NAMALWA (cell line): ENCODE measurements around the gene VGLL3.
"Not testable (repeated sequence)": the region's sequence is repeated elsewhere in the genome, so short reads cannot be mapped to it uniquely, and the experiment has no call there.

Experiments used
- DNase-seq: peaks from one replicate; pipeline ENCODE4 v3.0.0-alpha.2; 2015; ENCODE audit warnings: low spot score

VGLL3 gene

DNA sequence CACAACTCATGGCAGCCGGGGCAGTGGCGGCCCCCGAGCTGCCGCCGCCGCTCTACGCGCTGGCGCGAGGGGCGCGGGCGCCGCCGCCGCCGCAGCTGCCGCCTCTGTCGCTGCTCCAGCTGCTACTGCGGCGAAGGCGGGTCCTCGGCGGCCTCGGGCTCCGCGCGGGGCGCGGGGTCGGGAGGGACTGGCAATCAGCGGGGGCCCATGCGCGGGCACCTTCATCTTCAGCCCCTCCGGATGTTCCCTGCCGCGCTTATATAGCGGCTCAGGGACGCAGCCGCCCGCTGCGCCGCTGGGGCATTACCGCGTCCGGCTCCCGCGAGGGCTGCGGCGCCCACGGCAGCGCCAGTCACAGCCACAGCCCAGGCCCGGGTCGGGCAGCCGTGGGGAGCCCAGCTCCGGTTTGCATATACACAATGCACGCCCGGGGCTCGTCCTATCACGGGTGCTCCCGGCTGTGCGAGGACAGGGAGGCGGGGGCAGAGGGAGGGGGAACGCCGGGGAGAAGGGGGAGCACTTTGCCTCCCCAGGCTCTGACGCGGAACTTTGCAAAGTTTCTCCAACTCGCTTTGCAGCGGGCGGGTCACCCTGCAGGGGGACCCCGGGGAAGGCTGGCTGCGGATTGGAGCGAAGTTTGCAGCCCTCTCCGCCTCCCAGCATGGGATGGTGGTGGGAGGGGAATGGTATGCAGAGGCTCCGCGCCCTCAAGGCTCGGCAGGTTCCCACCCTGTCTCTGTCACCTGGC is at the start of gene VGLL3:
TSS of gene VGLL3 (minus strand) at position 416 of the 748 bp plus-strand sequence. CDS start at position 10, 406 bp downstream.
- DNase-seq: no peak

DNA sequence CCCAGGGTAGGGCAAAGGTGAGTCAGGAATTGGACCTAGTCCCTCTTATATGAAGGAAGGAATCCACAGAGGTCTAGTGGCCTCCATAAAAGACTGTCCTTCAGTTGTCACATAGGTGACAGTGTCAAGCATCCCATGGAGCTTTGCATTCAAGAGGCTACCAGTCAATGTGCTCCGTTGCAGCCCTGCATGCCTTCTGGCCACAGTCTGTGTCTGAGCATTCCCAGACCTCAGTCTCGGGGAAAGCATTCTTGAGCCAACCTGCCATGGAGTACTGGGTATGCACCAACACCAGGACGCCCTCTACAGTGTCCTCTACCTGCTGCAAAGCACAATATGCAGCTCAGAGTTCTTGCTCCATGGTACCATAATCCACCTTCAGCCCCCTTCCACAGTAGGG is 46.7 kb upstream of the VGLL3 start:
- DNase-seq: no peak

DNA sequence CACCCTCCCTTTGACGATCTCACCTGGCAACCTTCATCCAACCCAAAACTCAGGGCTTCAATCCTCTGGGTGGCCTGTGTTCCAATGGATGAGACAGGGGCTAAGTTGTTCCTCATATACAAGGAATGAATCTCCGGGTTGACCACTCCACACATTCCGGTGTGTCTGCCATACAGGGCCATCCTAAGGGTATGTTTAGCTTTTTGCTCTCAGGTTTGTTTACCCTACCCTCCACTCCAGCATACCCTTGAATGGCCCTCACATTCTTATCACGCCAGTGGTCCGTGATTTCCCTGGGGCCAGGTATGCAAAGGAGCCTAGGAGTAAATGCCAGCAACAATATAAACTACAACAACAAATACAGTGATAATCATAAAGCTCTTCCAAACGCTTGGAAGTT is 45.7 kb upstream of the VGLL3 start:
- no peak for DNase-seq

GRCh38 chr3:87035339-87035738 is 44.4 kb upstream of the VGLL3 start:
- no peak for DNase-seq

GRCh38 chr3:87033205-87033604 is 42.3 kb upstream of the VGLL3 start:
- DNase-seq: no peak

DNA sequence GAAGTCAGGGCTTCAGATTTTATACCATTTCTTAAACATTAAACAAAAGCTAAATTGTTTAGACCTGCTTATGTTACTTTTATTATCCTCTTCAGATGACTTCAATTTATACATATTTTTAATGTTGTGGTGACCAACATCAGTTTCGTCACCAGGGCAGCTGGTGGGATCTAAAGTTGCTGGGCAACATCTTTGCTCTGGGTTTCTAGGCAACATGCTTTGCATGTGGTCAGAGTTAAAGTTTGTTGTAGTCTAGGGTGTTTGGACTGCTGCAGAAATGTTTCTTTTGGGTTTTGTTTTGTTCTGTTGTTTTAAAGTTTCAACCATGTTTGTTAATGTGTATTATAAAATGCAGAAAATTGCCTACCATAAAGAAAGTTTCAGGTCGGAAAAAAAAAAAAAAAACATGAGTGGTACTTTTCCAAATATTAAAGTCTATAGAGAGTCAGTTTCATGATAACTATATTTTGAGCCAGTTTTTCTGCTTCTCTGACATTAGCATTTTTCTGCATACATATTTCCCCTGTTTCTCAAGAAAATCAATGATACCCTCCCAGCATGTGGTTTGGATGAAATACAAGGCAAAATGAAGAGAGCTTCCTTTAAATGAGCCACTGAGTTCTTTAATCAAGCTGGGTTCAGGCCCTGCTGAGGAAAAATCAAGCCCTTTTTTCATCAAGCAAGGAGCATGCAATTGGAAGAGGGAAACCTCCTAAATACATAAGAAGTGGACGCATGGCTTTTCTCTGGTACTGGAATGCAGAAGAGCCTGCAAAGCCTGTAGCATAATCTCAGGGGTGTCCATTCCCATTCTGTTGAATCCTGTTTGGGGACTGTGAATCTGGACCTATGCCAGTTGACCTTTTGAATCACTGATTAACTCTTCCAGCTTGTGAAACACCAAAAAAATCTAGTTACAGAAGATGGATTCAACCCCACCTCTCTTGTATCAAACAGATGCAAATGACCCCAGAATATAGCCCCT is 35.0 kb upstream of the VGLL3 start:
- no peak for DNase-seq

GRCh38 chr3:87017370-87017769 is 26.4 kb upstream of the VGLL3 start:
- DNase-seq: not testable (repeated sequence)

- DNase-seq: no peak
Observed at GRCh38 chr3:87009271-87009670, 18.3 kb upstream of the VGLL3 start.

DNA sequence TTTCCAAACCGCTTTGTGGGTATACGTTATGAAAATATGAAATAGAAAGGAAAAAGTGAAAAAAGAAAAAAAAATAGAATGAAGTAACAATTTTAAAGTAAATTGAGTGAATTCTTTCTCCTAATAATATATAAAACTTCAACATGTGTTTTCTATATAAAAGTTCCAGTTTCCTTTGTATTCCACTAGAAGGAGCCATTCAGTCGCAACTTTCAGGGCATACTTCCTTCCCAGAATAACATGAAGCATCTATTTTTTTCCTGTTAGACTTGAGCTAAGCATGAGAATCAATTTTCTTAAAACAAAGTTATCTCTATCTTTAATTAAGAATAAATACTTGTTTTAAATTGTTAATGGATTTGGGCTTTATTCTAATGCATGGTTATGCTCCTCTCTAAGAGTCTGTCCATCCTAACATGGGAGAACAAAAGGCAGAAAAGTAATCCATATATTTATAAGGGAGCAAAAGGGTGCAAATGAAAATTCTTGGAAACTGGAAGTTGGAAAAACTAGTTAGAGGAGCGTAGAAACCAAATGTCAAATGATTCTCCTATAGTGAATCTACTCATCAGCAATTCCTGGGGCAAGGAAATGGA is 16.0 kb upstream of the VGLL3 start:
- no peak for DNase-seq

DNA sequence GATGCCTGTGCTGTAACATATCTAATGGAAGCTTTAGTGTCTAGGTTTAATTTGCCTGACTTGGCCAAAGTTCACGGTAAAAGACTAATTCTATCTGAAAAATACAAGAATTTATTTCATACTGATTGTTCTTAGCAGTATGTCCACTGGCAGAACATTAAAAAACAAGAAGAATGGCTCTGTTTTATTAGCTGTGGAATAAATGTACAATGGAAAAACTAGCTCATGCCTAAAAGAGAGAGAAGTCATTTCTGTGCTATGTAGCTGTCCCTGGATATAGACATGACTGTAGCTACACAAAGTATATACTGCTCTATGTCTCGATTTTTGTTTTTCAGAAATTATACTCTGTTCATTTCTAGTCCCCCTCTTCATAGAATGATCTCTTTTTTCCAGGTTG is 13.9 kb upstream of the VGLL3 start:
- no peak for DNase-seq

- DNase-seq: no peak
Observed at GRCh38 chr3:87002346-87002745, 11.4 kb upstream of the VGLL3 start.

GRCh38 chr3:87001473-87002098 is 10.6 kb upstream of the VGLL3 start:
- no peak for DNase-seq

- no peak for DNase-seq
Observed at GRCh38 chr3:87000940-87001339, 10.0 kb upstream of the VGLL3 start.

DNA sequence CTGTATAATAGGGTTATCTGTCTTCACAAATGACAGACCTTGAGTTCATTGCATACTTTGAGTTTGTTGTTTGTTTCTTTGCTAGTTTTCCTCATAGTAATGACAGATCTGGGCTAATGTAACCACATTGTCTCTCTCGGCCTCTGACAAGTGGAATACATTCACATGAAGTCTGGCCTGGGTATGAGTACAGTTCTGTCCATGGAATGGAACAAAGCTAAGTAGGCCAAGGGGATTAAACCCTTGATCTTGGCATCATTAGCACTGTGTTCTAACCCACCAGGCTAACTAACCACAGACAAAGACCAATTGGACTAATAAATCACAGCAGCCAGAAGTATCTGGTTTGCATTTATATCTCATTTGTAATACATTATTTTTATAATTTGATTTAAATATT is 7.6 kb upstream of the VGLL3 start:
- DNase-seq: no peak

DNA sequence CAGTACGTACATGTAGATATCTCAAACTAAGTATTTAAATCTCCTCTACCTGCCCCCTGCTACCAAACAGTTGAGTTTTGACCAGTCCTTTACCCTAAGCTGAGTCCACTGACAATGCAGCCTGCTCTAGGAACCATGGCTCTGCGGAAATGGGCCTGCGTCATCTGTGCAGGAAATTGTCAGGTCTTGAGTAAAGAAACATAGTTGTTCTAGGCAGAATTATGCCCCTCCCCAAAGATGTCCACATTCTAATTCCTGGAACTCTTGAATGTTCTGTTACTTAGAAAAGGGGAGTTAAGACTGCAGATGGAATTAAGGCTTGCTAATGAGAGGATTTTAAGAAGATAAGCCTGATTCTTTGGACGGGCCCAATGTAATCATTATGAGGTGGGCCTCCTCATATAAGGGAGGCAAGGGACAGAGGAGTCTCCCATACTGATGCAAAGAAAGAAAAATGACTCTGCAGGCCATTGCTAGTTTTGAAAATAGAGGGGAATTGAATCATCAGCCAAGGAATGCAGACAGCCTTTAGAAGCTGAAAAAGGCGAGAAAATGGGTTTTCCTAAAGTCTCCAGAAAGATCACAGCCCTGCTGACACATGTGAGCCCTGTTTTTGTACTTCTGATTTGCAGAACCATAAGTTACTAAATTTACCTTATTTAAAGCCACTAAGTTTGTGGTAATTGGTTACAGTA is 5.5 kb upstream of the VGLL3 start:
- no peak for DNase-seq

DNA sequence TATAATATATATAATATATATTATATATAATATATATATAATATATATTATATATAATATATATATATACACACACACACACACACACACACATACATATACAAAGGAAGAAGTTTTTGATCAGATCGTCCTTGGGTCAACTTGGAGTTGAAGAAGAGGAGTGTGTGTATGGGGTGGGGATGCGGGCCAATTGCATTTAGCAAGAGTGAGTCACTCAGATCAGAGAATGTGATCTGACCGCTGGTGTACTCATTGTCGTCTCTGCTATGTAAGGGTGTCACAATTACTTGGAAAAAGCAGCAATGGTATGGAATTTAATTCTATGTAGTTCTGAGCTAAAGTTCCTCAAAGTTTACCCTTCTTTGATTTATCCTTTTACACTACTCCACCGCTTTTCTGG is 4.6 kb upstream of the VGLL3 start:
- DNase-seq: no peak

DNA sequence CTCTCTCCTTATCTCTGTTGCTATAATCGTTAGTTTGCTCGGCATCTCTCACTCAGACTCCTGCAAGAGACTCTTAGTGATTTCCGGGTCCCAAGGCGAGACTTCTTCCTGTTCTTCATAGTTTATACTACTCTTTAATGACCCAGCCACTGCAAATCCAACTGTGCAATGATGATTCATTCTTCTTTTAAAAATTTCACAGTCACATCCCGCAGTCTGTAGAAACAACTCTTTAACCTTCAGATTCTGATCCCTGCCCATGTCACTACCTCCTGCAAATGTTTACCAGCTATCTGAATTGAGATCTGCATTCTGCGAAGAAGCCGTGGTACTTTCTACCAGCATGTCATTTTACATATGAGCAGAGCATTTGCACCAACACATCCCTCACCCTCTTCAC is 2.8 kb upstream of the VGLL3 start:
- DNase-seq: no peak

GRCh38 chr3:86991840-86992435 is 989 bp upstream of the VGLL3 start:
- DNase-seq: no peak

- DNase-seq: no peak
Observed at GRCh38 chr3:86991482-86991815, 500 bp upstream of the VGLL3 start.

DNA sequence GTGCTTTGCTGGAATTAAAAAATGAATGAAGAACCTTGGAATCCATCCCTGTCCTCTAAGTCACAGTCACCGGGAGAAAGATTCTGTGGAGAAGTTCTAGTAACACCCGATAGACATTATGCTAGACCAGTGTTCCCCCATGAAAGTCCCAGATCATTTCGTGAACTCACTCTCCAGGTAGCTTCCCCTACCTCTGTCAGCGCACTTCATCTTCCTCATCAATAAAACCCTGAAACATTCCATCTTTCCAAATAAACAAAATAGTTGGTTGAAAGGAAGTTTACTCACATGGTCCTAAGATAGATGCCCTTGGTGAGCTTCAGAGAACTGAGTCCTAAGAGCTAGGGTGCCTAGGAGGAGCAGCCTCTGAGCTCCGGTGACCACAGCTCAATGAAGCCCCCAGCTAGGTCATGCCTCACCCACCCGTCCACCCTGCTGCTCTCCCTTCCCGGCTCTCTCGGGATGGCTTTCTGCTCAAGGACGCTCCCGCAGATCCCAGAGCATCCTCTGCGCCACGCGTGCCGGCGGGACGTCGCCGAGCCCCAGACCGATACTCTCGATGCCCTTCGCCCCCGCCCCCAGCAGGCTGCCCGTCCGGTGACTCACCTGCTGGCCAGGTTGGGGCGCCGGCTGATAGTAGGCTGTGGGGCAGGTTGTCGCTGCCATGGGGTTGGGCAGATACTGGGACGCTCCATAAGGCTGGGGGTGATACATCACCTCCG is 776 bp downstream of the VGLL3 start:
- DNase-seq: no peak

- no peak for DNase-seq
Observed at GRCh38 chr3:86989611-86990010, 1.3 kb downstream of the VGLL3 start.
